Keratinocyte (primary cell): ENCODE results near the gene FBN2. TPM values are rescaled to one million over a fixed set of nuclear protein-coding genes. Genes with fewer than 3 reads are reported as not detected.

Experiments used
- DNase-seq: peaks from one replicate; pipeline ENCODE4 v3.0.0-alpha.2; 2011; ENCODE audit warnings: low read depth, missing footprints, low spot score
- FAIRE-seq: peaks from 2 replicates; lab custom pipeline; 2011; peaks lifted over from hg19 to GRCh38; lab: Jason Lieb, UNC
- H2AFZ ChIP-seq: 2 replicates; pipeline ENCODE4 v1.6.0; 2012; ENCODE audit warnings: low read length, control low read depth, inconsistent platforms; ENCODE audit not compliant: control insufficient read depth
- H3K27ac ChIP-seq: 2 replicates; pipeline ENCODE4 v1.5.1; 2011; ENCODE audit warnings: low read length; ENCODE audit not compliant: control insufficient read depth, insufficient read depth
- H3K27me3 ChIP-seq: 3 replicates; pipeline ENCODE4 v1.6.0; 2011; ENCODE audit warnings: low read length; ENCODE audit not compliant: control insufficient read depth, insufficient read depth; ENCODE audit errors: extremely low read depth
- H3K36me3 ChIP-seq, 2 experiments: 2 replicates in 1 of 2; 3 replicates in 1 of 2; pipeline ENCODE4 v1.5.1; 2011; ENCODE audit warnings: low read length in 2 of 2, mild to moderate bottlenecking in 1 of 2; ENCODE audit not compliant: control insufficient read depth in 2 of 2, insufficient read depth in 2 of 2; ENCODE audit errors: extremely low read depth in 1 of 2
- H3K4me1 ChIP-seq: 3 replicates; pipeline ENCODE4 v1.5.1; 2011; ENCODE audit warnings: low read length; ENCODE audit not compliant: control insufficient read depth, insufficient read depth; ENCODE audit errors: extremely low read depth
- H3K4me2 ChIP-seq: 3 replicates; pipeline ENCODE4 v1.6.0; 2011; ENCODE audit warnings: low read depth, low read length; ENCODE audit not compliant: control insufficient read depth, insufficient read depth; ENCODE audit errors: extremely low read depth
- H3K4me3 ChIP-seq, 3 experiments: fragments of 200-600 bp in 1 of 3; sonication (generic) in 1 of 3; 2 replicates in 2 of 3; 3 replicates in 1 of 3; pipeline ENCODE4 v1.5.1; 2011 to 2016; ENCODE audit warnings: low read length in 3 of 3, mild to moderate bottlenecking in 3 of 3, control low read depth in 2 of 3, inconsistent platforms in 1 of 3, low read depth in 1 of 3, mixed read lengths in 1 of 3, mixed run types in 1 of 3, moderate library complexity in 1 of 3; ENCODE audit not compliant: control insufficient read depth in 2 of 3, insufficient read depth in 2 of 3; ENCODE audit errors: extremely low read depth in 1 of 3
- H3K79me2 ChIP-seq: 2 replicates; pipeline ENCODE4 v1.6.0; 2012; ENCODE audit warnings: low read length; ENCODE audit not compliant: control insufficient read depth, insufficient read depth
- H3K9ac ChIP-seq: 3 replicates; pipeline ENCODE4 v1.6.0; 2011; ENCODE audit warnings: low read length; ENCODE audit not compliant: control insufficient read depth, insufficient read depth; ENCODE audit errors: extremely low read depth
- H3K9me1 ChIP-seq: 3 replicates; pipeline ENCODE4 v1.6.0; 2011; ENCODE audit warnings: low read length; ENCODE audit not compliant: control insufficient read depth, insufficient read depth; ENCODE audit errors: extremely low read depth
- H3K9me3 ChIP-seq: 2 replicates; pipeline ENCODE4 v1.5.1; 2012; ENCODE audit warnings: low read depth, low read length; ENCODE audit not compliant: control insufficient read depth
- H4K20me1 ChIP-seq: 3 replicates; pipeline ENCODE4 v1.6.0; 2011; ENCODE audit warnings: low read length; ENCODE audit not compliant: control insufficient read depth, insufficient read depth; ENCODE audit errors: extremely low read depth
- CTCF ChIP-seq, 3 experiments: IDR thresholded peaks in 1 of 3; conservative IDR thresholded peaks in 1 of 3; optimal IDR thresholded peaks in 1 of 3; 2 replicates in 2 of 3; 3 replicates in 1 of 3; pipeline versions ENCODE3 to v1.5.1; 2011; ENCODE audit warnings: low read length in 3 of 3, mild to moderate bottlenecking in 3 of 3, moderate library complexity in 2 of 3, control low read depth in 1 of 3, inconsistent platforms in 1 of 3; ENCODE audit not compliant: insufficient read depth in 2 of 3; ENCODE audit errors: extremely low read depth in 1 of 3
- EZH2 ChIP-seq: IDR thresholded peaks from one replicate; pipeline ENCODE4 v1.6.1; 2012; ENCODE audit warnings: inconsistent platforms, mild to moderate bottlenecking, low read length, moderate library complexity
- dilution Hi-C: fragments of 300-500 bp; cut with MboI; formaldehyde crosslinking; loops from one replicate; pipeline ENCODE4 v1.7.0; 2020; ENCODE audit warnings: low sequenced_read_pairs; ENCODE audit not compliant: extremely low pct_ligation_motif_present
- polyA plus RNA-seq, 5 experiments: library from polyadenylated mRNA; depleted of rRNA in 3 of 5; stranded (reverse) in 3 of 5; stranded (forward) in 1 of 5; unstranded in 1 of 5; fragments of >200 nt; gene quantifications; 1 replicate in 1 of 5; 2 replicates in 3 of 5; 3 replicates in 1 of 5; pipeline versions ENCODE4 v1.2.1 to v1.2.3, GENCODE V29; 2011 to 2012; ENCODE audit warnings: missing spikeins in 2 of 5, low read depth in 1 of 5, low replicate concordance in 1 of 5

The FBN2 gene
- polyA plus RNA-seq, 1 donor (not counting 4 experiments of a cell fraction or from before 2014, with no cell fraction given) = 30.1 TPM

DNA sequence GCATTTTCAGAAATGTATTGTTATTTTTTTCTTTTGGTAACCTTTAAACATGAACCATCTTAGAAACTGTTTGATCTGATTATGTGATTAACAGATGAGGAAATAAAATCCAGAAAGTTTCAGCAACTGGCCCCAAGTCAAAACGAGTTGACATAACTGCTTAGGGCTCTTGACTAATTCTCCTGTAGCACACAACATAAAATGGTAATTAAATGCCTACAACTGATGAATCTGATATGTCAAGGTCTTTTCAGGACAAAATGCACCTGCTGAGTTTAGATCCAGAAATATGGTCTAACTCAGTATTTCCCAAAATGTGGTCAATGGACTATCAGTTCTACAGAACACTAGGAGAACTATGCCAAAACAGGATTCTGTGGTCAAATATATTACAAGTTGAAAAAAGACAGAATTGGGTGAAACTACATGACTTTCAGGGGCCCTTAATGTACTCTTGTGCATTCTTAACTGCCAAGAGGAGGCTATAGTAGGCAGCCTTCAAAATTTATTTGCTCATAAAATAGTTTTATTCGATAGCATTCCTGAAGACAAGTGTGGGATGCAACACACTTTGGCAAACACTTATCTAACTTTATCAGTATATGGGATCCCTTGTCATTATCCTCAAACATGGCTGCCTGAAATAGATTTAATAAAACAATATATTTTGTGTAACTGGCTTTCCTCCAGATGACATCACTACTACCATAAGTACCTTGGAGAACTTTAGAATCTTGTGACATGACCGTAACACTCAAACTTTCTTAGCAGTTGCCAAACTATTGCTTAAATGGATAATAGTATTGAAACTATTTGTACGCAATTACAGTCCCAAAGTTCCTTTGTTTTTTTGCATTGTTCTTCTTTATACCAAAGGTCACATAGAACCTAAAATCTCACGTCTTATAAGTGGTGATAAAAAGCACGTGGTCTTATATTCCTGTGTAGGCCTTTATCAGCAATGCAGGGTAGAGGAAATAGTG, 59.4 kb downstream of the FBN2 start:
- Histone ChIP-seq H4K20me1 (no peaks in the 10 kb centered on the region), H3K9me3 (no peaks in the 10 kb centered on the region), H3K4me3 (no peak overlapping the region), H3K27ac (no peak overlapping the region), H3K4me2 (no peak overlapping the region), H3K36me3 (peaks cover 2% of the 10 kb centered on the region in 2 experiments), H3K9ac (no peak overlapping the region), H3K79me2 (no peaks in the 10 kb centered on the region), H3K9me1 (no peaks in the 10 kb centered on the region), H3K4me1 (no peaks in the 10 kb centered on the region), H2AFZ (no peak overlapping the region), H3K27me3 (no peaks in the 10 kb centered on the region)
- FAIRE-seq (no peak), DNase-seq (no peak)
- dilution Hi-C loops = no loop called here
- TF ChIP-seq CTCF (optimal IDR thresholded peaks at IDR 0.05 in 1 of 3, IDR thresholded peaks at IDR 0.05 in 1 of 3, conservative IDR thresholded peaks at IDR 0.05 in 1 of 3; ENCODE audit: extremely low read depth in 1 of 3, insufficient read depth in 2 of 3, low read length in 3 of 3) (no peak), EZH2 (no peak)

GRCh38 chr5:128477944-128478343, 60.1 kb downstream of the FBN2 start:
- Histone ChIP-seq H3K27ac (no peak overlapping the region), H3K9me1 (no peaks in the 10 kb centered on the region), H3K4me2 (no peak overlapping the region), H3K4me3 (no peak overlapping the region), H3K27me3 (no peaks in the 10 kb centered on the region), H3K36me3 (peaks cover 2% of the 10 kb centered on the region in 2 experiments), H3K9ac (no peak overlapping the region), H3K79me2 (no peaks in the 10 kb centered on the region), H3K4me1 (no peaks in the 10 kb centered on the region), H2AFZ (no peak overlapping the region), H4K20me1 (no peaks in the 10 kb centered on the region), H3K9me3 (no peaks in the 10 kb centered on the region)
- TF ChIP-seq CTCF (optimal IDR thresholded peaks at IDR 0.05 in 1 of 3, IDR thresholded peaks at IDR 0.05 in 1 of 3, conservative IDR thresholded peaks at IDR 0.05 in 1 of 3; ENCODE audit: extremely low read depth in 1 of 3, insufficient read depth in 2 of 3, low read length in 3 of 3) = no peak
- no peak for TF ChIP-seq EZH2
- DNase-seq (no peak), FAIRE-seq (no peak)
- dilution Hi-C loops = no loop called here
